Vagina (tissue), 2 donors: ENCODE measurements around the gene ASCC2.
"Not testable (repeated sequence)": the region's sequence is repeated elsewhere in the genome, so short reads cannot be mapped to it uniquely, and the experiment has no call there.

Experiments
- CTCF ChIP-seq, 3 experiments: fragments of 450-650 bp in 2 of 3; fragments of 200-600 bp in 1 of 3; sonication (generic) in 1 of 3; IDR thresholded peaks; one replicate each; pipeline ENCODE4 v1.5.1; 2017 to 2019; ENCODE audit warnings: antibody characterized with exemption in 3 of 3, mild to moderate bottlenecking in 2 of 3, moderate library complexity in 2 of 3
- POLR2A ChIP-seq, 2 donors: fragments of 450-650 bp; IDR thresholded peaks; one replicate each; pipeline ENCODE4 v1.6.1; 2017; ENCODE audit warnings: antibody characterized with exemption in 2 of 2, mild to moderate bottlenecking in 2 of 2, moderate library complexity in 2 of 2

- TF ChIP-seq POLR2A, CTCF (IDR thresholded peaks at IDR 0.05): not testable (repeated sequence)
These were observed 1.2 kb downstream of the ASCC2 start for GRCh38 chr22:29836791-29837370.
